ENCODE measurements around the gene WDR35.

Gene WDR35

GRCh38 chr2:19989667-19990415 lies at the start of gene WDR35:
Gene WDR35, minus strand, starts transcription at chr2:19990105. Its CDS starts 90 bp downstream, at chr2:19990015.
- peak; percentile 85 for DNase-seq

- DNase-seq, result no peak
These were observed 47.8 kb upstream of the WDR35 start for GRCh38 chr2:20037660-20038059.

GRCh38 chr2:20035955-20036666 lies 46.2 kb upstream of the WDR35 start:
- no peak for DNase-seq

- no peak for DNase-seq
These were observed 44.9 kb upstream of the WDR35 start for GRCh38 chr2:20034821-20035220.

GRCh38 chr2:20034218-20034617 lies 44.3 kb upstream of the WDR35 start:
- DNase-seq, result no peak

- no peak for DNase-seq
These were observed 43.4 kb upstream of the WDR35 start for GRCh38 chr2:20033322-20033721.

GRCh38 chr2:20030224-20030623 lies 40.3 kb upstream of the WDR35 start:
- no peak for DNase-seq

GRCh38 chr2:20027705-20028434 lies 38.0 kb upstream of the WDR35 start:
- DNase-seq, result peak; percentile 31

- no peak for DNase-seq
These were observed 37.4 kb upstream of the WDR35 start for GRCh38 chr2:20027260-20027677.

- DNase-seq, result peak; percentile 65
These were observed 35.3 kb upstream of the WDR35 start for GRCh38 chr2:20025065-20025786.

- no peak for DNase-seq
These were observed 33.8 kb upstream of the WDR35 start for GRCh38 chr2:20023688-20024087.

GRCh38 chr2:20021405-20022009 lies 31.6 kb upstream of the WDR35 start:
- no peak for DNase-seq

GRCh38 chr2:20019747-20020146 lies 29.8 kb upstream of the WDR35 start:
- DNase-seq, result no peak

GRCh38 chr2:20018601-20019152 lies 28.8 kb upstream of the WDR35 start:
- no peak for DNase-seq

GRCh38 chr2:20016346-20016745 lies 26.4 kb upstream of the WDR35 start:
- no peak for DNase-seq

- DNase-seq, result peak; percentile 63
These were observed 25.7 kb upstream of the WDR35 start for GRCh38 chr2:20015482-20016083.

GRCh38 chr2:20013126-20013849 lies 23.4 kb upstream of the WDR35 start:
- DNase-seq, result no peak

- DNase-seq, result peak; percentile 56
These were observed 22.6 kb upstream of the WDR35 start, which contains the start of gene MATN3 for GRCh38 chr2:20012282-20013125. Gene MATN3, minus strand, starts transcription at chr2:20012668. Its CDS starts 37 bp downstream, at chr2:20012631.

- no peak for DNase-seq
These were observed 22.1 kb upstream of the WDR35 start for GRCh38 chr2:20012032-20012281.
